ENCODE data around the gene PRX. TPM values are rescaled to one million over a fixed set of nuclear protein-coding genes. Genes with fewer than 3 reads are reported as not detected.

PRX gene
- total and polyA plus RNA-seq, 2 experiments from 2014 or later, result 4.2 TPM

GRCh38 chr19:40360020-40360707 lies 53.0 kb downstream of the PRX start:
- H3K36me3 ChIP-seq (ENCODE audit: insufficient read depth), result no peaks in the 10 kb centered on the region
- no peak overlapping the region for H3K4me2 ChIP-seq
- H3K79me2 ChIP-seq (replicated peaks; ENCODE audit: insufficient read depth), result no peaks in the 10 kb centered on the region
- H3K27me3 ChIP-seq (ENCODE audit: insufficient read depth), result no peaks in the 10 kb centered on the region
- H3K27ac Mint-ChIP-seq, result peak overlapping the region; percentile 56; the same call in 1 of the 2 replicates
- TF ChIP-seq ZNF114 (CRISPR knock-in tag; IDR thresholded peaks at IDR 0.05), result no peak
- no peak for TF ChIP-seq STAT1 (IDR thresholded peaks at IDR 0.05; ENCODE audit: unreplicated experiment)
- TF ChIP-seq ZNF462 (CRISPR knock-in tag; IDR thresholded peaks at IDR 0.05), result no peak
- TF ChIP-seq JUNB (IDR thresholded peaks at IDR 0.05; ENCODE audit: unreplicated experiment), result no peak
- TF ChIP-seq POLR2AphosphoS5 (IDR thresholded peaks at IDR 0.05; ENCODE audit: low read depth), result no peak
- H3K4me3 Mint-ChIP-seq, result no peak overlapping the region
- peaks cover 3% of the 10 kb centered on the region for H3K27me3 Mint-ChIP-seq (ENCODE audit: insufficient read depth, low read depth, poor library complexity)
- H3K4me1 Mint-ChIP-seq, result peaks cover 26% of the 10 kb centered on the region
- no peaks in the 10 kb centered on the region for H3K9me3 Mint-ChIP-seq
- H2AFZ ChIP-seq, result no peak overlapping the region
- ATAC-seq (peak; percentile 37; the same call in 2 of the 3 replicates), DNase-seq (ENCODE audit: low spot score) (no peak)
- no peak overlapping the region for H3K4me3 ChIP-seq
- H3K36me3 Mint-ChIP-seq (ENCODE audit: low read depth), result no peaks in the 10 kb centered on the region
- no peaks in the 10 kb centered on the region; the same call in 1 of the 2 replicates for H4K20me1 ChIP-seq (replicated peaks; ENCODE audit: insufficient read depth)
- H3F3A ChIP-seq (replicated peaks; ENCODE audit: low read depth), result no peaks in the 10 kb centered on the region
- 0 out of 2 replicates have a peak, but pooled peaks cover 3% of the 10 kb centered on the region for H3K4me1 ChIP-seq (ENCODE audit: insufficient read depth)
- H3K27ac ChIP-seq (ENCODE audit: low read depth), result no peak overlapping the region
- no peaks in the 10 kb centered on the region for H3K9me2 ChIP-seq (ENCODE audit: insufficient read depth)

- Mint-ChIP-seq H3K27ac (no peak overlapping the region), H3K4me1 (peaks cover 22% of the 10 kb centered on the region)
- TF ChIP-seq ZNF114 (CRISPR knock-in tag; IDR thresholded peaks at IDR 0.05) (no peak), CREB1 (CRISPR knock-in tag; IDR thresholded peaks at IDR 0.05; ENCODE audit: low read depth) (no peak), STAT1 (IDR thresholded peaks at IDR 0.05; ENCODE audit: unreplicated experiment) (no peak), REST (IDR thresholded peaks at IDR 0.05; ENCODE audit: unreplicated experiment) (no peak)
Observed at GRCh38 chr19:40358773-40359172, 54.4 kb downstream of the PRX start.

More at GRCh38 chr19:40358773-40359172, 54.4 kb downstream of the PRX start:
- no peaks in the 10 kb centered on the region for H3K36me3 Mint-ChIP-seq (ENCODE audit: low read depth)
- no peak overlapping the region for H3K4me3 Mint-ChIP-seq
- Histone ChIP-seq H3K36me3 (ENCODE audit: insufficient read depth) (no peaks in the 10 kb centered on the region), H3K4me2 (no peak overlapping the region), H3K9me2 (ENCODE audit: insufficient read depth) (no peaks in the 10 kb centered on the region), H2AFZ (no peak overlapping the region), H3K79me2 (replicated peaks; ENCODE audit: insufficient read depth) (no peaks in the 10 kb centered on the region), H3K4me1 (ENCODE audit: insufficient read depth) (no peaks in the 10 kb centered on the region), H4K20me1 (replicated peaks; ENCODE audit: insufficient read depth) (no peaks in the 10 kb centered on the region; the same call in 1 of the 2 replicates), H3K27ac (ENCODE audit: low read depth) (no peak overlapping the region), H3K27me3 (ENCODE audit: insufficient read depth) (no peaks in the 10 kb centered on the region), H3K4me3 (no peak overlapping the region), H3F3A (replicated peaks; ENCODE audit: low read depth) (no peaks in the 10 kb centered on the region)
- H3K27me3 Mint-ChIP-seq (ENCODE audit: insufficient read depth, low read depth, poor library complexity), result peaks cover 3% of the 10 kb centered on the region
- DNase-seq (ENCODE audit: low spot score) (no peak), ATAC-seq (no peak)
- no peaks in the 10 kb centered on the region for H3K9me3 Mint-ChIP-seq
